Smooth muscle cell of the umbilical artery (primary cell): ENCODE results near the gene SRCAP. TPM values are rescaled to one million over a fixed set of nuclear protein-coding genes. Genes with fewer than 3 reads are reported as not detected.

ENCODE experiments used
- total RNA-seq: library from RNA; depleted of rRNA; stranded (reverse); fragments of >200 nt; gene quantifications from 2 replicates; pipeline ENCODE4 v1.2.3, GENCODE V29; 2014

SRCAP gene
- 19.3 and 48.8 TPM in 2 replicates for total RNA-seq

GRCh38 chr16:30698816-30699614, at the start of gene SRCAP:
Gene SRCAP (plus strand): TSS chr16:30699171. CDS start chr16:30700825, 1,654 bp downstream.

DNA sequence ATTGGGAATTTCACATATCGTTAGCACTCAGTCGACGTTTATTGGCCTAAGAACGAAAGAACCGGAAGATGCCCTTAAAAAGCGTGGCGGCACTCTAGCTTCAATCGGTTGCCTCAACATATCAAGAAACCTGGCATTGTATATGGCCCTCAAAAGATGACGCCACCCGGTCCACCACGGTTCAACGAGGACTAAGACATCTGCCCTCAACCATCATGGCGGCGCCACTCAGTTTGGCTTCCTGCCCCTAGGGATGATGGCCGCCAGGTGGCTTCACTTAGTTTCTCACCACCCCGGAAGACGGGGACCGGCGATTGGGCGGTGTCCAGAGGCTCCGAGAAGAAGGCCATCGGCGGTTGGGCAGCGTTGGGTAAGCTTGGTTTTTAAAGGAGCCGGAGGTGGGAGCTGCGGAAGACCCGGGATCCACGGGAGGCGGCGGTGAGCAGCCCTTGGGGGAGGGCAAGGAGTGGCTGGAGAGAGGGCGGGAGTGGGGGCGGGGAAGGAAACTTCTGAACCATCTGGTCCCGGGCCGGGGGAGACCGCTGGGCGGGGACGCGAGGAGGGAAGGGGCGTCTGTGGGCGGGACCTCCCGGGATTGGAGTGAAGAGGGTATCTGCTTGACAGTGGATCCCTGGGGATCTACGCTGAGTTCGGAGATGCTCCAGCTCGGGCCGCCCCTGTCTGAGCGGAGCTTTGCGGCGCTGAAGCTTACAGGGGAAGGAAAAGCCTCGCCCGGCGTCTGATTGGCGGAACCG, 48.4 kb upstream of the SRCAP start, which contains the start of gene PRR14:
Gene PRR14, plus strand, starts transcription at position 592 of the 755 bp plus-strand sequence. CDS start 686 bp downstream, outside the sequence.

GRCh38 chr16:30657866-30658730, 40.9 kb upstream of the SRCAP start, which contains the start of gene FBRS:
Gene FBRS (plus strand): TSS chr16:30658431. CDS start chr16:30659519, 1,088 bp downstream.

DNA sequence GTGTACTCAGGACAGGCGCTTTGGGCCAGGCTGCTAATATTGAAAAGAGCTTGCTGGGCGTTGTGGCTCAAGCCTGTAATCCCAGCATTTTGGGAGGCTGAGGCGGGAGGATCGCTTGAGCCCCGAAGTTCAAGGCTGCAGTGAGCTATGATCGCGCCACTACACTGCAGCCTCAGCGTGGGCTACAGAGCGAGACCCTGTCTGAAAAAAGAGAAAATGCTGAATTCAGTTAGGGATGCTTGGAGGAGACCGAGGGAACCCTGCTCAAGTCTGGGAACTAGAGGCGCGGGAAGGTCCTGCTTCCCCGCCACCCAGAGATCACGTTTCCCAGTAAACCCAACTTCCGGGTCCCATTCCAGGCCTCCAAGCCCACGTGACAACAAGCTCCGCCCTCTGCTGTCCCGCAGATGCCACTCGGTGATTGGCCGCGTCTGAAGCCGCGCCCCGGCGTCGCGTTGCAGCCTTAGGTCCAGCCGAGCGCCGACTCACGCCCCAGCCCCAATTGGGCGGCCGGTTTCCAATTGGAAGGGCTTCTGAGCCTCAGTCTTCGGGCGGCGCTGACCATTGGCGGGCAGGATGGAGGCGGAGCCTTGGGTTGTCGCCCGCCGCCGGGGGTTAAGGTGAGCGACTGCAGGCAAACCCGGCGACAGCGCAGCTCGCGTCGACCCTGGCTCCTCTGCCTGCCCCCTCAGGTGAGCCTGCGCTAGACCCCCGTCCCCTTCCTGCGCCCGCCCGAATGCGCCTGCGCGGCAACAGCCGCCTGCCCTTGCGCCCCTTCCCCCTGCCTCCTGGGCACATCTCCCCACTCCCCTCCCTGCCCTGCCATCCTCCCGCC, 49.0 kb downstream of the SRCAP start, which contains the start of gene PHKG2:
Gene PHKG2, plus strand, starts transcription at position 627 of the 835 bp plus-strand sequence. CDS start 396 bp downstream, outside the sequence.

DNA sequence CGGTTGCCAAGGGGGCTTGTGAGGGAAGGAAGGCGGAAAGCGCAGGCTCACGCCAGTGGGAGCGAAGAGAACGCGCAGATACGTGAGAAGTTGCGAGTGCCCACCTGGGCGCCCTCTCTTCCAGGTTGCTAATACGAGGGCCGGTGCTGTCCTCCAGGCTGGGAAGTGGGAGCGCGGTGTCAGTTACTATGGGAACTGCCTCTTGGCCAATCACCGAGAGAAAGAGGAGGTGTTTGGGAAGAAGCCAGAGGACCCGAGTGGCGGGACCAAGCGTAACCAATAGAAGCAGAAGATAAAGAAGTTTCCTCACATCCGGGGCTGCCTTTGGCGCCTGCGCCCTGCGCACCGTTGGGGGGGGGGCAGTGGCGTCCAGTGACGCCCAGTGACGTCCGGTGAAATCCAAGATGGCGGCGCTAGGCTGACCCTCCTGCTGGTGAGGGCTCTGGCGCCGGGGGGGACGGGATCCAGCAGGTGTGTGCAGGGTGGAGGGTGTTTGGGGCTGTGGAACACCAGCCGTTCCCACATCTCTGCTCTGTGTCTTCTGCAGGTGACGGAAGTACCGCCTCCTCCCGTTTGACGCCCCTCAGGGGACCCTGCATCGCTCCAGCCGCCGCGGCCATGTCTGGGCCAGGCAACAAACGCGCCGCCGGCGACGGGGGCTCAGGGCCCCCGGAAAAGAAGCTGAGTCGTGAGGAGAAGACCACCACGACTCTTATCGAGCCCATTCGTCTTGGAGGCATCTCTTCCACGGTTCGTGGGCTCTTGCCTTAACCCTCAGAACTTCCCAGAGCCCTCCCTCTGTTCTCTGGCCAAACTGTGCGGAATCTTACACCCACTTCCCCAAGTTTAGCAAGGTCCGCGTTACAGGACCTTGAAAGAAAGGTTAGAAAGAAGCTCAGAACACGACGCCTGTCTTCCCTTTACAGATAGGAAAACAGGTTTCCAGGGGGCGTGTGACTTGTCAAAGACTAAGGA, 63.2 kb downstream of the SRCAP start, which contains the start of the genes CFAP119 and RNF40:
Gene CFAP119, minus strand, starts transcription at position 135 of the 975 bp plus-strand sequence. CDS start 314 bp downstream, outside the sequence.
Gene RNF40, plus strand, starts transcription at position 395 of the 975 bp plus-strand sequence. Its CDS starts 224 bp downstream, at position 619.

DNA sequence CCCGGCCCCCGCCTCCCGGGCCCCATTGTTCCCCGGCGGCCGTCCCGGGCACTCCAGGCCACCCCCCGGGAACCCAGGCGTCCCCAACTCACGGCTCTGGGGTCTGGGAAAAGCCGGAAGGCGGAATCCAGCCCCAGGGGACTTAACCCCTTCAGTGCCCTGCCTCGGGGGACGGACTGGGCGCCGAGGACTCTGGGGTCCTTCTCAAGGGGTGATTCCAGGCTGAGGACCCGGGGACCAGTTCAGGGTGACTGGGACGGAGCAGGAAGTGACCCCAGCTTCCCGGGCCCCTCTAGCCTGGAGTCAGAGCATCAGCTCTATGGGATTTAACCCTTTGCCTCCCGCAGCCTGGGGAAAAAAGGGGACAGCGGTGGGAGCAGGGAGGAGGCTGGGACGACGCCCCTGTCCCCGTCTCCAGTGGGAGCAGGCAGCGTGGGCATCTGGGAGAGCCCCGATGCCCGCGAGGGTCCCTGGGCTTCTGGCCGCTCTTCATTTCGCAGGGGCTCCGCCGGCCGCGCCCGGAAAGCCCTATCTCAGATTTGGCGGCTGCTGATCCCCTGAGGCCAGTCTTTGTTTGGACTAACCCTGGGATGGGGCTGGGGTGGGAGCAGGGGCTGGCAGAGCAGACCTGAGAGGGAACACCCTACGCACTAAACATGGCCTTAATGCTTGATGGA, 88.1 kb downstream of the SRCAP start, which contains the start of gene ZNF629:
Gene ZNF629, minus strand, starts transcription at position 270 of the 677 bp plus-strand sequence. CDS start 2,723 bp downstream, outside the sequence.

Other genes starting within 250 kb of the SRCAP start
- 0.89 TPM in 1 of 2 replicates, not detected in the other for gene ITGAL, start 226.4 kb upstream of the SRCAP start, total RNA-seq
- gene ZNF768, start 172.6 kb upstream of the SRCAP start, total RNA-seq, result 12.8 and 16.0 TPM in 2 replicates
- 7.6 and 9.5 TPM in 2 replicates for gene ZNF747, start 164.3 kb upstream of the SRCAP start, total RNA-seq
- 4.2 and 4.8 TPM in 2 replicates for gene ZNF764, start 140.8 kb upstream of the SRCAP start, total RNA-seq
- 4.8 and 7.6 TPM in 2 replicates for gene ZNF688, start 127.5 kb upstream of the SRCAP start, total RNA-seq
- gene ZNF785, start 113.5 kb upstream of the SRCAP start, total RNA-seq, result 11.6 TPM in 2 replicates
- 3.6 TPM in 2 replicates for gene ZNF689, start 88.8 kb upstream of the SRCAP start, total RNA-seq
- gene PRR14, start 48.2 kb upstream of the SRCAP start, total RNA-seq, result 8.0 and 8.7 TPM in 2 replicates
- 20.5 and 27.5 TPM in 2 replicates for gene FBRS, start 40.7 kb upstream of the SRCAP start, total RNA-seq
- gene PHKG2, start 49.3 kb downstream of the SRCAP start, total RNA-seq, result 16.4 and 20.8 TPM in 2 replicates
- gene CFAP119, start 62.9 kb downstream of the SRCAP start, total RNA-seq, result 1.2 and 1.4 TPM in 2 replicates
- 63.5 and 93.2 TPM in 2 replicates for gene RNF40, start 63.2 kb downstream of the SRCAP start, total RNA-seq
- 6.8 and 10.7 TPM in 2 replicates for gene ZNF629, start 88.0 kb downstream of the SRCAP start, total RNA-seq
- gene BCL7C, start 194.9 kb downstream of the SRCAP start, total RNA-seq, result 25.5 and 26.6 TPM in 2 replicates
- gene CTF1, start 197.4 kb downstream of the SRCAP start, total RNA-seq, result 2.7 and 4.4 TPM in 2 replicates
- 25.2 and 25.5 TPM in 2 replicates for gene FBXL19, start 224.4 kb downstream of the SRCAP start, total RNA-seq
- gene ORAI3, start 249.9 kb downstream of the SRCAP start, total RNA-seq, result 36.4 and 49.0 TPM in 2 replicates